Endothelial cell of umbilical vein (primary cell): ENCODE results near the gene ATP6V0C. TPM values are rescaled to one million over a fixed set of nuclear protein-coding genes. Genes with fewer than 3 reads are reported as not detected.
"Not testable (repeated sequence)": the region's sequence is repeated elsewhere in the genome, so short reads cannot be mapped to it uniquely, and the experiment has no call there.

Experiments
- BruUV-seq: library from RNA; stranded (reverse); fragments of 400-500 nt; replicated peaks from 2 replicates; lab custom pipeline; 2021; lab: Mats Ljungman, UMichigan
- CTCF ChIA-PET: fragments of 300-600, 350-600 bp; sonication (Branson Sonifier 250); formaldehyde crosslinking; loops from one replicate; lab custom pipeline; 2021; ENCODE audit warnings: antibody characterized with exemption, inconsistent platforms; lab: Charles Lee
- POLR2A ChIA-PET: fragments of 300-600, 350-600 bp; sonication (Branson Sonifier 250); formaldehyde crosslinking; loops from one replicate; lab custom pipeline; 2021; ENCODE audit warnings: antibody characterized with exemption, inconsistent platforms; lab: Charles Lee
- DNase-seq: peaks from one replicate; pipeline ENCODE4 v3.0.0-alpha.2; 2011; ENCODE audit warnings: low read depth, low spot score
- FAIRE-seq: peaks from 2 replicates; lab custom pipeline; 2011; peaks lifted over from hg19 to GRCh38; lab: Jason Lieb, UNC
- H2AFZ ChIP-seq: 2 replicates; pipeline ENCODE4 v1.6.0; 2012; ENCODE audit warnings: low read depth, low read length, control low read depth, inconsistent platforms
- H3K27ac ChIP-seq: 2 replicates; pipeline ENCODE4 v1.5.1; 2011; ENCODE audit warnings: low read depth, mild to moderate bottlenecking, control low read depth, low read length, moderate library complexity; ENCODE audit not compliant: insufficient read depth
- H3K27me3 ChIP-seq, 2 experiments: 2 replicates each; pipeline versions ENCODE4 v1.6.0 to v1.6.1; 2011; ENCODE audit warnings: low read length in 2 of 2, mixed read lengths in 1 of 2; ENCODE audit not compliant: control insufficient read depth in 2 of 2, insufficient read depth in 2 of 2
- H3K36me3 ChIP-seq, 2 experiments: 2 replicates in 1 of 2; 3 replicates in 1 of 2; pipeline ENCODE4 v1.5.1; 2011; ENCODE audit warnings: low read length in 2 of 2, mild to moderate bottlenecking in 1 of 2, moderate library complexity in 1 of 2; ENCODE audit not compliant: control insufficient read depth in 2 of 2, insufficient read depth in 2 of 2; ENCODE audit errors: extremely low read depth in 1 of 2
- H3K4me1 ChIP-seq: 3 replicates; pipeline ENCODE4 v1.5.1; 2011; ENCODE audit warnings: mild to moderate bottlenecking, low read length; ENCODE audit not compliant: control insufficient read depth, insufficient read depth; ENCODE audit errors: extremely low read depth
- H3K4me2 ChIP-seq: 2 replicates; pipeline ENCODE4 v1.6.1; 2011; ENCODE audit warnings: low read length, control low read depth, mixed read lengths; ENCODE audit not compliant: insufficient read depth
- H3K4me3 ChIP-seq, 3 experiments: fragments of 200-600 bp in 1 of 3; sonication (generic), shearing (Covaris generic) in 1 of 3; replicated peaks in 1 of 3; 2 replicates each; pipeline ENCODE4 v1.5.1; 2011 to 2016; ENCODE audit warnings: control low read depth in 3 of 3, low read length in 3 of 3, mild to moderate bottlenecking in 2 of 3, inconsistent platforms in 1 of 3, low read depth in 1 of 3, moderate library complexity in 1 of 3; ENCODE audit not compliant: insufficient read depth in 1 of 3
- H3K79me2 ChIP-seq: 2 replicates; pipeline ENCODE4 v1.6.0; 2012; ENCODE audit warnings: low read length, inconsistent platforms; ENCODE audit not compliant: control insufficient read depth, insufficient read depth
- H3K9ac ChIP-seq: replicated peaks from 2 replicates; pipeline ENCODE3; 2011; ENCODE audit warnings: low read length, control low read depth; ENCODE audit not compliant: insufficient read depth; ENCODE audit errors: extremely low read depth
- H3K9me1 ChIP-seq: replicated peaks from 3 replicates; pipeline ENCODE4 v1.6.0; 2011; ENCODE audit warnings: mild to moderate bottlenecking, low read length; ENCODE audit not compliant: control insufficient read depth, insufficient read depth; ENCODE audit errors: extremely low read depth
- H3K9me3 ChIP-seq: replicated peaks from 2 replicates; pipeline ENCODE4 v1.5.1; 2012; ENCODE audit warnings: low read length, inconsistent platforms; ENCODE audit not compliant: control insufficient read depth, insufficient read depth
- H4K20me1 ChIP-seq: replicated peaks from 2 replicates; pipeline ENCODE3; 2011; ENCODE audit warnings: mild to moderate bottlenecking, low read length; ENCODE audit not compliant: control insufficient read depth, insufficient read depth; ENCODE audit errors: extremely low read depth
- EZH2 ChIP-seq: IDR thresholded peaks from 2 replicates; pipeline ENCODE4 v1.6.1; 2012; ENCODE audit warnings: borderline replicate concordance, low read depth, mild to moderate bottlenecking, moderate library complexity, low read length, inconsistent platforms; ENCODE audit not compliant: severe bottlenecking
- FOS ChIP-seq: IDR thresholded peaks from 2 replicates; pipeline ENCODE4 v1.6.1; 2011; ENCODE audit warnings: mild to moderate bottlenecking, low read length, moderate library complexity, borderline replicate concordance; ENCODE audit not compliant: insufficient read depth
- GATA2 ChIP-seq: IDR thresholded peaks from 2 replicates; pipeline ENCODE4 v1.7.0; 2011; ENCODE audit warnings: low read depth, mild to moderate bottlenecking, moderate library complexity, mixed read lengths, low read length; ENCODE audit not compliant: insufficient read length, insufficient read depth
- JUN ChIP-seq: IDR thresholded peaks from 2 replicates; pipeline ENCODE4 v1.6.1; 2011; ENCODE audit warnings: borderline replicate concordance, low read depth; ENCODE audit not compliant: insufficient read length, insufficient read depth
- MAX ChIP-seq: IDR thresholded peaks from 2 replicates; pipeline ENCODE4 v1.6.1; 2011; ENCODE audit not compliant: insufficient read depth, insufficient read length
- MYC ChIP-seq: IDR thresholded peaks from one replicate; pipeline ENCODE4 v1.6.1; 2011; ENCODE audit warnings: mild to moderate bottlenecking, low read depth, low read length
- POLR2A ChIP-seq: IDR thresholded peaks from 2 replicates; pipeline ENCODE4 v1.6.1; 2012; ENCODE audit warnings: low read depth, mild to moderate bottlenecking, control low read depth, low read length
- POLR2AphosphoS5 ChIP-seq: IDR thresholded peaks from 2 replicates; pipeline ENCODE4 v1.6.1; 2012; ENCODE audit warnings: low read depth, mild to moderate bottlenecking, control low read depth, low read length, moderate library complexity; ENCODE audit not compliant: insufficient read depth
- dilution Hi-C: fragments of 300-500 bp; cut with MboI; formaldehyde crosslinking; loops from one replicate; pipeline ENCODE4 v1.15.0; 2019; ENCODE audit warnings: low sequenced_read_pairs; ENCODE audit not compliant: extremely low pct_ligation_motif_present
- intact Hi-C: fragments of 100-400 bp; cut with micrococcal nuclease; formaldehyde crosslinking; loops from one replicate; pipeline ENCODE4 v1.10.0; 2022
- polyA plus RNA-seq, 4 experiments: library from polyadenylated mRNA; depleted of rRNA in 3 of 4; stranded (reverse) in 3 of 4; unstranded in 1 of 4; fragments of >200 nt; gene quantifications; 2 replicates each; pipeline versions ENCODE4 v1.2.1 to v1.2.3, GENCODE V29; 2011 to 2012; ENCODE audit warnings: missing spikeins in 1 of 4
- total RNA-seq: library from RNA; stranded (reverse); gene quantifications from 2 replicates; pipeline ENCODE4 v1.2.3, GENCODE V29; 2021
- TF ChIP-seq, protein P1 (sequence below), 2 donors: IDR thresholded peaks; 1 replicate in 1 of 2; 2 replicates in 1 of 2; pipeline ENCODE4 v1.5.1; 2011; ENCODE audit warnings: low read length in 2 of 2, mild to moderate bottlenecking in 2 of 2, moderate library complexity in 2 of 2, control low read depth in 1 of 2, inconsistent platforms in 1 of 2, low read depth in 1 of 2; ENCODE audit not compliant: insufficient read depth in 1 of 2; ENCODE audit errors: extremely low read depth in 1 of 2

ATP6V0C gene
- total and polyA plus RNA-seq, 2 donors (not counting 3 experiments of a cell fraction or from before 2014, with no cell fraction given): 146 to 194 TPM

GRCh38 chr16:2478279-2478678 lies 35.5 kb upstream of the ATP6V0C start:
- TF ChIP-seq, protein P1, sequence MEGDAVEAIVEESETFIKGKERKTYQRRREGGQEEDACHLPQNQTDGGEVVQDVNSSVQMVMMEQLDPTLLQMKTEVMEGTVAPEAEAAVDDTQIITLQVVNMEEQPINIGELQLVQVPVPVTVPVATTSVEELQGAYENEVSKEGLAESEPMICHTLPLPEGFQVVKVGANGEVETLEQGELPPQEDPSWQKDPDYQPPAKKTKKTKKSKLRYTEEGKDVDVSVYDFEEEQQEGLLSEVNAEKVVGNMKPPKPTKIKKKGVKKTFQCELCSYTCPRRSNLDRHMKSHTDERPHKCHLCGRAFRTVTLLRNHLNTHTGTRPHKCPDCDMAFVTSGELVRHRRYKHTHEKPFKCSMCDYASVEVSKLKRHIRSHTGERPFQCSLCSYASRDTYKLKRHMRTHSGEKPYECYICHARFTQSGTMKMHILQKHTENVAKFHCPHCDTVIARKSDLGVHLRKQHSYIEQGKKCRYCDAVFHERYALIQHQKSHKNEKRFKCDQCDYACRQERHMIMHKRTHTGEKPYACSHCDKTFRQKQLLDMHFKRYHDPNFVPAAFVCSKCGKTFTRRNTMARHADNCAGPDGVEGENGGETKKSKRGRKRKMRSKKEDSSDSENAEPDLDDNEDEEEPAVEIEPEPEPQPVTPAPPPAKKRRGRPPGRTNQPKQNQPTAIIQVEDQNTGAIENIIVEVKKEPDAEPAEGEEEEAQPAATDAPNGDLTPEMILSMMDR (IDR thresholded peaks at IDR 0.05; ENCODE audit: extremely low read depth in 1 of 2, insufficient read depth in 1 of 2, low read depth in 1 of 2, low read length in 2 of 2): no peak
- TF ChIP-seq EZH2: no peak
- TF ChIP-seq POLR2A: no peak
- no peak for TF ChIP-seq FOS
- no peak for TF ChIP-seq MYC
- TF ChIP-seq MAX: no peak
- TF ChIP-seq GATA2: no peak
- no peak for TF ChIP-seq JUN
- TF ChIP-seq POLR2AphosphoS5: no peak
- POLR2A ChIA-PET: no interaction called here
- no peaks in the 10 kb centered on the region for H3K9me1 ChIP-seq
- H3K79me2 ChIP-seq: peaks cover 9% of the 10 kb centered on the region
- no peak overlapping the region for H3K4me3 ChIP-seq
- H3K36me3 ChIP-seq: no peaks in the 10 kb centered on the region
- dilution Hi-C loops: no loop called here
- H3K4me2 ChIP-seq: no peak overlapping the region
- H3K9ac ChIP-seq: no peak overlapping the region
- no peak overlapping the region for H3K27ac ChIP-seq
- DNase-seq (no peak), FAIRE-seq (no peak)
- H4K20me1 ChIP-seq: no peaks in the 10 kb centered on the region
- no peaks in the 10 kb centered on the region for H3K27me3 ChIP-seq
- no TSS peak for BruUV-seq
- H3K9me3 ChIP-seq: no peaks in the 10 kb centered on the region
- CTCF ChIA-PET: interaction anchor here (0.7 to 1.1 kb wide), 2 partner anchors 18 to 23 kb away, joined by 3 read pairs; no protein-coding TSS in a partner anchor
- H2AFZ ChIP-seq: no peak overlapping the region
- intact Hi-C loops: no loop called here
- peaks cover 10% of the 10 kb centered on the region for H3K4me1 ChIP-seq

DNA sequence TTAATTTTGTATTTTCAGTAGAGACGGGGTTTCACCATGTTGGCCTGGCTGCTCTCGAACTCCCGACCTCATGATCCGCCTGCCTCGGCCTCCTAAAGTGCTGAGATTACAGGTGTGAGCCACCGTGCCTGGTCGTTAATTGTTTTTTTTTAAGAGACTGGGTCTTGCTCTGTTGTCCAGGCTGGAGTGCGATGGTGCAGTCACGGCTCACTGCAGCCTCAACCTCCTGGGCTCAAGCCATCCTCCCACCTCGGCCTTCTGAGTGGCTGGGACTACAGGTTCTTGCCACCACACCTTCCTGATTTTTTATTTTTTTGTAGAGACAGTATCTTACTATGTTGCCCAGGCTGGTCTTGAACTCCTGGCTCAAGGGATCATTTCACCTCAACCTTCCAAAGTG lies 33.8 kb upstream of the ATP6V0C start:
- H3K9ac ChIP-seq, H3K9me3 ChIP-seq, H3K27me3 ChIP-seq, intact Hi-C loops, POLR2A ChIA-PET, H2AFZ ChIP-seq, FAIRE-seq, BruUV-seq, H3K79me2 ChIP-seq, DNase-seq, dilution Hi-C loops, H4K20me1 ChIP-seq, H3K4me2 ChIP-seq, H3K4me1 ChIP-seq, H3K9me1 ChIP-seq, H3K27ac ChIP-seq, H3K36me3 ChIP-seq, H3K4me3 ChIP-seq: not testable (repeated sequence)
- CTCF ChIA-PET: interaction anchor here (1.0 kb wide), 1 partner anchor 22 kb away, joined by 3 read pairs; no protein-coding TSS in a partner anchor
